Coronary artery (tissue), 2 donors: ENCODE results near the gene IL1R2.

ENCODE experiments used
- DNase-seq: peaks from one replicate; pipeline ENCODE4 v3.0.0-alpha.2; 2017; ENCODE audit warnings: low spot score
- H3K27ac ChIP-seq, 2 donors: fragments of 200-600 bp; sonication (generic); one replicate each; pipeline ENCODE4 v1.5.1; 2016 to 2019
- H3K4me3 ChIP-seq: fragments of 200-600 bp; sonication (generic); 2 replicates; pipeline ENCODE4 v1.5.1; 2016; ENCODE audit warnings: mild to moderate bottlenecking, moderate library complexity
- TF ChIP-seq, protein P1 (sequence below): fragments of 200-600 bp; sonication (generic); IDR thresholded peaks from one replicate; pipeline ENCODE4 v1.5.1; 2019; ENCODE audit warnings: antibody characterized with exemption

Gene IL1R2

DNA sequence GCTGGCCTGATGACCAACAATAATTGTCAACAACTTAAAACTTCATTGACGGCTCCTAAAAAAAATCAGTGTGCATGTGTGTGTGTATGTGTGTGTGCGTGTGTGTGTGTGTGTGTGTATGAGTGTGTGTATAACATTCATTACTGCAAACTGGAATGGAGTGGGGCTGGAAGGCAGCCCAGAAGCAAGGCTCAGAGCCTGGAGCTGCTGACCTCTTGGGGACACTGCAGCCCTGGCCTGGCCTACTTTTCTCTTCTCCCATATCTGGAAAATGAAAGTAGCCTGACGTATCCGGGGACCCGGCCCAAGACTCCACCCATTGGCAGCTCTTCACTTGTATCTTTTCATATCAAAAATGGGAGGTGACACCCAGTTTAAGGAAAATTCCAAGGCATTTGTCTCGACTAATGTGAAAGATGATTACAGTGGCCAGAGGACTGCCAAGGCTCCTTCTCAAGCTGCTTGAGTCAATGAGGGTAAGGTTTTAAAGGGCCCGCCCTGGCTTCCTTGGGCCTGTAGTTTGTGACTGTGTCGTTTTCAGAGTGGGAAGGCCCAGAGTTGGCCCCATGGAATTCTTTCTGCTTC is 78.4 kb downstream of the IL1R2 start:
- Histone ChIP-seq H3K27ac (peak overlapping the region; percentile 63 to 75), H3K4me3 (peak overlapping the region; percentile 14)
- TF ChIP-seq, protein P1, sequence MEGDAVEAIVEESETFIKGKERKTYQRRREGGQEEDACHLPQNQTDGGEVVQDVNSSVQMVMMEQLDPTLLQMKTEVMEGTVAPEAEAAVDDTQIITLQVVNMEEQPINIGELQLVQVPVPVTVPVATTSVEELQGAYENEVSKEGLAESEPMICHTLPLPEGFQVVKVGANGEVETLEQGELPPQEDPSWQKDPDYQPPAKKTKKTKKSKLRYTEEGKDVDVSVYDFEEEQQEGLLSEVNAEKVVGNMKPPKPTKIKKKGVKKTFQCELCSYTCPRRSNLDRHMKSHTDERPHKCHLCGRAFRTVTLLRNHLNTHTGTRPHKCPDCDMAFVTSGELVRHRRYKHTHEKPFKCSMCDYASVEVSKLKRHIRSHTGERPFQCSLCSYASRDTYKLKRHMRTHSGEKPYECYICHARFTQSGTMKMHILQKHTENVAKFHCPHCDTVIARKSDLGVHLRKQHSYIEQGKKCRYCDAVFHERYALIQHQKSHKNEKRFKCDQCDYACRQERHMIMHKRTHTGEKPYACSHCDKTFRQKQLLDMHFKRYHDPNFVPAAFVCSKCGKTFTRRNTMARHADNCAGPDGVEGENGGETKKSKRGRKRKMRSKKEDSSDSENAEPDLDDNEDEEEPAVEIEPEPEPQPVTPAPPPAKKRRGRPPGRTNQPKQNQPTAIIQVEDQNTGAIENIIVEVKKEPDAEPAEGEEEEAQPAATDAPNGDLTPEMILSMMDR = no peak
- DNase-seq = peak; percentile 94

DNA sequence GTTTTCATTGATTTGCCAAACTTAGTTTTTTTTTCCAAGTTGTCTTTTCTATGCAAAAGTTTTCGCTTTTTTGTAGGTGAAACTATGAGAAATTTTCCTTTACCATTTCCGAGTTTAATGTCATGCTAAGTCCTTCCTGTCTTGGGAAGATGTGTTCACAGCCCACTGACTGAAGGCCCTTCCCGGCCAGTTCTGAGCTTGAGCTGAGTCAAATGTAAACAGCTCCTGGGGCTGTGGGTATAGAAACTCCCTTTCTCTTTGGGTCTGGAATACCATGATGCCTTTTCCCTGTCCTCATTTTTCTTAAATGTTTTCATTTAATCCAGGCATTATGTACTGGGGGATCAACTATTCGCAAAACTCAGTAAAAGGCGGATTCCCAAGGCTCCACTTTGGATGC is 81.0 kb downstream of the IL1R2 start:
- Histone ChIP-seq H3K4me3 (no peak overlapping the region), H3K27ac (no peak overlapping the region)
- TF ChIP-seq, protein P1 = no peak
- no peak for DNase-seq

DNA sequence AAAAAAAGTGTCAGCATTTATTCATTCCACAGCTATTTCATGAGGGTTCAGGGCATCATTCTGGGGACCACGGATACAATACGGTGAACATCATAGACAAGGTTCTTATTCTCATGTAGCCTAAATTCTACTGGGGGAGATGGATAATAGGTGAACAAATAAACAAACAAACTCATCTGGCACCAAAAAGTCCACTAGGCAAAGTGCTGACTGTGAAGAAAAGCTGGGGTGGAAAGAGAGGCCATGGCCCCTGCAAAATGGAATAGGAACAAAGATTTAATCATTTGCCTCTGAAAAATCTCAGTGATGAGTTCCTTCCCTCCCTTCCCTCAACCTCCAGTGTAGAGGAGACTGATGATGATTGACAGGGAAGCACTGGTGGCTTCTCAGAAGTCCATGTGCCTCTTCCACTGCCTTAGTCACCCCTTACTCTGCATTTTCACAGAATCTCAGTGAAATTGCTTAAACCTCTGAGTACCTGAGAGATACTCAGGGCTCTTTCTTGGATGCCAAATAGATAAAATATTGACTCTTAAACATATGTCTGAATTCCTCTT is 81.5 kb downstream of the IL1R2 start:
- DNase-seq = no peak
- TF ChIP-seq, protein P1 = no peak
- no peak overlapping the region for H3K27ac ChIP-seq
- H3K4me3 ChIP-seq = no peak overlapping the region

DNA sequence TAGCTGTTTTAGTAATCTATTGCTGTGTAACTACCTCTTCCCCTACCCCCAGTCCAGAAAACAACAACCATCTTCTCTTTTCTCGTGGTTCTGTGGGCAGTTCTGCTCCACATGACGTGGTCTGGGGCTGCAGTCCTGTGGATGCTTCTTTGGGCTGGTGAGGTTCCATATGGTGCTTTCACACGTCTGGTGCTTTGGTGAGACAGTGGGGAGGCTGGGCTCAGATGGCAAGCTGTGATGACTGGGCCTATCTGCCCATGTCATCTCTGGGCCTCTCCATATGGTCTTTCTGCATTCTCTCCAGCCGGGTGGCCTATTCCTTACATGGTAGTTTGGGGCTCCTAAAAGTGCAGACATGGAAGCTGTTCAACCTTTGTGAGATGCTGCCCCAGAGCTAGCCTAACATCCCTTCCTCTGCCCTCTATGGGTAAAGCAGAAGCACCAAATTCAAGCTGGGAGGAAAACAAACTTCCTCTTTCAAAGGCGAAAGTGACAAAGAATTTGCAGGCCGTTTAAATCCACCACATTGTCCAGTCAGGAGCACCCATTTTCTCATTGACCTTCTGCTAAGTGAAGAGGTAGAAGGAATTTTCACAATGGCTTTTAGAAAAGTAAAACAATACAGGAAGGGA is 82.5 kb downstream of the IL1R2 start:
- Histone ChIP-seq H3K27ac (no peak overlapping the region), H3K4me3 (no peak overlapping the region)
- TF ChIP-seq, protein P1 = no peak
- no peak for DNase-seq

DNA sequence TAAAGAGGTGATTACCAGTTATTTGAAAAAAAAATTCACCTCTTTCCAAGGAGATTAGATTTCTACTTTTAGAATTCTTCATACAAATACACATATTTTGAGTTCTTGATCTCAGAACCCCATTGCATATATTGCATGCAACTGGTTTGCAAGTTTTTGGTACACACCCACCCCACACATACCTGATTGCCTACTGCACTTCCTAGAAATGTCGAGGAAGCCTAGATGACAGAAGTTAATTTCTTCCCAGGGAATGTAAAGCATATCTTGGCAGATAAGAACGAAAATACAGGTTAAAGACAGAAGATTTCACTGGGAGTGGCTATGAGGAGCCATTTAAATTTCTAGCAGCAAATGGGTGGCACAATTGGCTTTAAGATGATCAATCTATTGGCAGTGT is 83.7 kb downstream of the IL1R2 start:
- no peak for DNase-seq
- TF ChIP-seq, protein P1 = no peak
- Histone ChIP-seq H3K4me3 (no peak overlapping the region), H3K27ac (no peak overlapping the region)

DNA sequence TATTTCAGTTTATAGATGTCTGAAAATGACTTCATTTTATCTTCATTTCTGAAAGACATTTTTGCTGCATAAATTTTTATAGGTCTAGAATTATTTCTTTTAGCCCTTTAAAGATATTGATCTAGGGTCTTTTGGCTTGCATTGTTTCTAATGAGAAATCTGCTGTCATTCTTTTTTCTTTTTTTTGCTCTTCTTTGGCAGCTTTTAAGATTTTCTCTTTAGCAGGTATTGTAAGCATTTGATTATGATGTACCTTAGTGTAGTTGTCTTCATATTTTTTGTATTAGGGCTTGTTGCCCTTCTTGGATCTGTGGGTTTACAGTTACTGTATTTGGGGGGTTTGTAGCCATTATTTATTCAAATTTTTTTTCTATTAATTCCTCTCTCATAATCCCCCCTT is 84.8 kb downstream of the IL1R2 start:
- no peak overlapping the region for H3K27ac ChIP-seq
- TF ChIP-seq, protein P1 = no peak
- H3K4me3 ChIP-seq = no peak overlapping the region
- DNase-seq = no peak
